HepG2 (cell line): ENCODE measurements around the gene CIB2. TPM values are rescaled to one million over a fixed set of nuclear protein-coding genes. Genes with fewer than 3 reads are reported as not detected.

Experiments used
- ATAC-seq: fragments of 200-7000 bp; cut with Tn5 transposase; 3 replicates; pipeline ENCODE4 v1.9.1; 2020; ENCODE audit warnings: mild to moderate bottlenecking, moderate library complexity
- BruUV-seq: library from RNA; stranded (reverse); fragments of 400-500 nt; replicated peaks from 2 replicates; lab custom pipeline; 2021; lab: Mats Ljungman, UMichigan
- CTCF ChIA-PET: fragments of 300-600 bp; formaldehyde crosslinking; extraction: SDS; loops from one replicate; lab custom pipeline; 2021; ENCODE audit warnings: low total read pairs, inconsistent platforms, low intra/inter-chr PET ratio; lab: Yijun Ruan, JAX
- POLR2A ChIA-PET: fragments of 350-600 bp; sonication (Branson Sonifier 250); formaldehyde crosslinking; loops from one replicate; lab custom pipeline; 2020; ENCODE audit warnings: antibody characterized with exemption, inconsistent platforms; lab: Yijun Ruan, JAX
- DNase-seq: peaks from one replicate; pipeline ENCODE4 v3.0.0-alpha.2; 2015; ENCODE audit warnings: low spot score
- FAIRE-seq: peaks from 3 replicates; lab custom pipeline; 2011; peaks lifted over from hg19 to GRCh38; lab: Jason Lieb, UNC
- H2AFZ ChIP-seq: one replicate; pipeline ENCODE4 v1.6.1; 2011; ENCODE audit warnings: low read length, inconsistent platforms
- H3K27ac ChIP-seq: fragments of 300-600 bp; 3 replicates; pipeline ENCODE4 v1.8.0; 2011; ENCODE audit warnings: mixed run types, mild to moderate bottlenecking, mixed read lengths, low read length, inconsistent platforms; ENCODE audit not compliant: insufficient read depth; ENCODE audit errors: extremely low read length
- H3K27me3 ChIP-seq, 2 experiments: fragments of 200-600 bp in 1 of 2; 2 replicates in 1 of 2; 3 replicates in 1 of 2; pipeline versions ENCODE4 v1.6.0 to v1.8.0; 2011; ENCODE audit warnings: low read length in 2 of 2, mild to moderate bottlenecking in 2 of 2, moderate library complexity in 2 of 2, inconsistent platforms in 1 of 2; ENCODE audit not compliant: insufficient read depth in 2 of 2, control insufficient read depth in 1 of 2
- H3K36me3 ChIP-seq, 2 experiments: fragments of 200-600 bp in 1 of 2; replicated peaks in 1 of 2; 2 replicates in 1 of 2; 3 replicates in 1 of 2; pipeline versions ENCODE4 v1.5.1 to v1.8.0; 2011; ENCODE audit warnings: low read length in 2 of 2, inconsistent platforms in 1 of 2; ENCODE audit not compliant: insufficient read depth in 2 of 2, control insufficient read depth in 1 of 2
- H3K4me1 ChIP-seq: 2 replicates; pipeline ENCODE4 v1.5.1; 2012; ENCODE audit warnings: low read length, inconsistent platforms; ENCODE audit not compliant: insufficient read depth
- H3K4me2 ChIP-seq: 2 replicates; pipeline ENCODE4 v1.6.0; 2011; ENCODE audit warnings: low read depth, low read length, inconsistent platforms
- H3K4me3 ChIP-seq, 3 experiments: fragments of 200-600 bp in 1 of 3; sonication (generic), shearing (Covaris generic) in 1 of 3; replicated peaks in 1 of 3; 2 replicates each; pipeline ENCODE4 v1.5.1; 2011 to 2016; ENCODE audit warnings: low read length in 3 of 3, inconsistent platforms in 2 of 3, low read depth in 2 of 3, mild to moderate bottlenecking in 2 of 3, control low read depth in 1 of 3, mixed read lengths in 1 of 3; ENCODE audit not compliant: insufficient read depth in 1 of 3
- H3K79me2 ChIP-seq: one replicate; pipeline ENCODE4 v1.6.1; 2011; ENCODE audit warnings: low read length, inconsistent platforms; ENCODE audit not compliant: insufficient read depth
- H3K9ac ChIP-seq: 2 replicates; pipeline ENCODE4 v1.6.0; 2011; ENCODE audit warnings: mild to moderate bottlenecking, low read depth, low read length, inconsistent platforms; ENCODE audit not compliant: insufficient read depth
- H3K9me3 ChIP-seq: 2 replicates; pipeline ENCODE4 v1.5.1; 2012; ENCODE audit warnings: mild to moderate bottlenecking, low read length
- H4K20me1 ChIP-seq: 2 replicates; pipeline ENCODE4 v1.6.0; 2011; ENCODE audit warnings: inconsistent platforms, mild to moderate bottlenecking, low read length, moderate library complexity; ENCODE audit not compliant: insufficient read depth
- HNF4A ChIP-seq: sonication (generic); formaldehyde crosslinking; IDR thresholded peaks from 2 replicates; pipeline ENCODE4 v1.4.0; 2020; ENCODE audit warnings: missing genetic modification reagents
- HNRNPH1 ChIP-seq: fragments of 200-400 bp; formaldehyde crosslinking; optimal IDR thresholded peaks from 2 replicates; pipeline ENCODE3; 2017; ENCODE audit warnings: mild to moderate bottlenecking, low read depth, low read length
- KDM5B ChIP-seq: sonication (generic); formaldehyde crosslinking; IDR thresholded peaks from 2 replicates; pipeline ENCODE4 v1.4.0; 2020; ENCODE audit warnings: missing genetic modification reagents, mild to moderate bottlenecking, borderline replicate concordance
- MAFF ChIP-seq: IDR thresholded peaks from 2 replicates; pipeline ENCODE4 v1.6.1; 2011; ENCODE audit warnings: low read depth, low read length, improper control_type of control experiment
- SP5 ChIP-seq: IDR thresholded peaks from 2 replicates; pipeline ENCODE4 v1.6.1; 2016; ENCODE audit warnings: low read depth, borderline replicate concordance
- TBL1XR1 ChIP-seq: fragments of 150-350 bp; IDR thresholded peaks from 2 replicates; pipeline ENCODE4 v1.6.1; 2014; ENCODE audit warnings: borderline replicate concordance, low read length; ENCODE audit not compliant: partially characterized antibody
- TEAD2 ChIP-seq: sonication (generic); formaldehyde crosslinking; IDR thresholded peaks from 2 replicates; pipeline ENCODE4 v1.9.0; 2021; ENCODE audit warnings: missing genetic modification reagents
- ZFP36L2 ChIP-seq: sonication (generic); formaldehyde crosslinking; IDR thresholded peaks from 2 replicates; pipeline ENCODE4 v1.4.0; 2020; ENCODE audit warnings: missing genetic modification reagents
- ZNF546 ChIP-seq: sonication (generic); formaldehyde crosslinking; conservative IDR thresholded peaks from 2 replicates; pipeline ENCODE4 v1.8.1; 2023; ENCODE audit warnings: mild to moderate bottlenecking, missing genetic modification reagents
- ZNF552 ChIP-seq: sonication (generic); formaldehyde crosslinking; IDR thresholded peaks from 2 replicates; pipeline ENCODE4 v1.9.0; 2022; ENCODE audit warnings: missing genetic modification reagents, mild to moderate bottlenecking, borderline replicate concordance
- ZNF761 ChIP-seq: sonication (generic); formaldehyde crosslinking; conservative IDR thresholded peaks from 2 replicates; pipeline ENCODE4 v1.4.0; 2020; ENCODE audit warnings: mild to moderate bottlenecking, missing genetic modification reagents
- WGBS: methylation state at CpG from one replicate; pipeline ENCODE4 v1.1.6; 2017; ENCODE audit warnings: low lambda C conversion rate; 5-methylcytosine and 5-hydroxymethylcytosine counted together
- in situ Hi-C: cut with HindIII; loops from 2 replicates; pipeline ENCODE4 v1.10.0; 2017; ENCODE audit warnings: low pct_unique_long_range_greater_than_20kb; ENCODE audit not compliant: extremely low pct_ligation_motif_present
- intact Hi-C: fragments of 100-400 bp; cut with micrococcal nuclease; formaldehyde crosslinking; loops from one replicate; pipeline ENCODE4 v1.10.0; 2022; ENCODE audit not compliant: unreplicated experiment
- polyA plus RNA-seq, 8 experiments: library from polyadenylated mRNA; depleted of rRNA in 3 of 8; stranded (reverse) in 7 of 8; unstranded in 1 of 8; fragments of >200 nt; fragmentation: Illumina TruSeq in 4 of 8; extraction: Trizol in 4 of 8; gene quantifications; 2 replicates each; pipeline versions ENCODE4 v1.2.1 to v1.2.3, GENCODE V29; 2011 to 2016; ENCODE audit warnings: low read depth in 4 of 8, missing spikeins in 1 of 8, mixed read lengths in 1 of 8; ENCODE audit not compliant: insufficient read depth in 1 of 8
- total RNA-seq, 5 experiments: library from RNA; depleted of rRNA; stranded (reverse); fragments of >200 nt; fragmentation: Illumina TruSeq; extraction: Trizol; gene quantifications; 2 replicates each; pipeline ENCODE4 v1.2.3, GENCODE V29; 2016; ENCODE audit warnings: low read depth in 1 of 5
- TF ChIP-seq, protein P1 (sequence below): sonication (generic); formaldehyde crosslinking; conservative IDR thresholded peaks from 2 replicates; pipeline ENCODE4 v1.8.0; 2022; ENCODE audit warnings: missing genetic modification reagents
- TF ChIP-seq, protein P2 (sequence below): IDR thresholded peaks from 2 replicates; pipeline ENCODE4 v1.6.1; 2012; ENCODE audit warnings: low read depth, low read length, improper control_type of control experiment

CIB2 gene
- total and polyA plus RNA-seq, 2 of the 13 experiments (the other 11 are each of a cell fraction or from before 2014, with no cell fraction given) = 1.4 to 1.5 TPM

DNA sequence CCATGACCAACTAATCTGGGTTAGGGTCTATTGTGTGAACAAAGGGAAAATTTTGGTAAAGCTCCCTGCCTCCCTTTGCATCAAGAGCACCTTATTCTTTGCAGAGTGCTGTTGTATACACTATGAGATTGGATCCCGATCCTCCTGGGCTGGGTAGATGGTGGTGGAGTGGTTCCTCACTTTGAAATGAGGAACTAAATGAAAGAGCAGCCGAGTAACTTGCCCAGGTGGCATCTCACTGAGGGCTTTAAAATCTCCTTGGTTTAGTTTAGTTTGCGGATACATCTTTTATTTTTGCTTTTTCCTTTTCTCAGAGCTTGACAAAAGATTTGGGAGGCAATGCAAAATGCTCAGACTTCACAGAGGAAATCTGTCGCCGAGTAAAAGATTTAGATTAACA, 37.4 kb upstream of the CIB2 start:
- in situ Hi-C loops = no loop called here
- FAIRE-seq = no peak

More for the DNA sequence above, 37.4 kb upstream of the CIB2 start:
- ATAC-seq (no peak), DNase-seq (no peak)
- BruUV-seq = no TSS peak
- Histone ChIP-seq H4K20me1 (no peaks in the 10 kb centered on the region), H3K4me3 (no peak overlapping the region), H3K9ac (no peak overlapping the region), H3K4me1 (no peaks in the 10 kb centered on the region), H3K9me3 (no peaks in the 10 kb centered on the region), H2AFZ (no peak overlapping the region), H3K79me2 (no peaks in the 10 kb centered on the region), H3K27ac (no peak overlapping the region), H3K27me3 (no peaks in the 10 kb centered on the region), H3K4me2 (no peak overlapping the region), H3K36me3 (peaks cover 6 to 51% of the 10 kb centered on the region in 2 experiments; a peak in 4 of 5 replicates)
- ChIA-PET CTCF (no interaction called here), POLR2A (no interaction called here)
- intact Hi-C loops = no loop called here
- WGBS = 94% methylated on average over 5 of the region's 5 CpGs
- TF ChIP-seq TBL1XR1 (no peak), ZNF552 (CRISPR knock-in tag) (no peak), SP5 (CRISPR knock-in tag) (no peak), HNRNPH1 (no peak), ZNF761 (CRISPR knock-in tag) (no peak), ZFP36L2 (CRISPR knock-in tag) (no peak), HNF4A (no peak), TEAD2 (CRISPR knock-in tag) (no peak), MAFF (no peak), KDM5B (no peak), ZNF546 (no peak)
- TF ChIP-seq, protein P1, sequence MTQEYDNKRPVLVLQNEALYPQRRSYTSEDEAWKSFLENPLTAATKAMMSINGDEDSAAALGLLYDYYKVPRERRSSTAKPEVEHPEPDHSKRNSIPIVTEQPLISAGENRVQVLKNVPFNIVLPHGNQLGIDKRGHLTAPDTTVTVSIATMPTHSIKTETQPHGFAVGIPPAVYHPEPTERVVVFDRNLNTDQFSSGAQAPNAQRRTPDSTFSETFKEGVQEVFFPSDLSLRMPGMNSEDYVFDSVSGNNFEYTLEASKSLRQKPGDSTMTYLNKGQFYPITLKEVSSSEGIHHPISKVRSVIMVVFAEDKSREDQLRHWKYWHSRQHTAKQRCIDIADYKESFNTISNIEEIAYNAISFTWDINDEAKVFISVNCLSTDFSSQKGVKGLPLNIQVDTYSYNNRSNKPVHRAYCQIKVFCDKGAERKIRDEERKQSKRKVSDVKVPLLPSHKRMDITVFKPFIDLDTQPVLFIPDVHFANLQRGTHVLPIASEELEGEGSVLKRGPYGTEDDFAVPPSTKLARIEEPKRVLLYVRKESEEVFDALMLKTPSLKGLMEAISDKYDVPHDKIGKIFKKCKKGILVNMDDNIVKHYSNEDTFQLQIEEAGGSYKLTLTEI (CRISPR knock-in tag) = no peak
- TF ChIP-seq, protein P2, sequence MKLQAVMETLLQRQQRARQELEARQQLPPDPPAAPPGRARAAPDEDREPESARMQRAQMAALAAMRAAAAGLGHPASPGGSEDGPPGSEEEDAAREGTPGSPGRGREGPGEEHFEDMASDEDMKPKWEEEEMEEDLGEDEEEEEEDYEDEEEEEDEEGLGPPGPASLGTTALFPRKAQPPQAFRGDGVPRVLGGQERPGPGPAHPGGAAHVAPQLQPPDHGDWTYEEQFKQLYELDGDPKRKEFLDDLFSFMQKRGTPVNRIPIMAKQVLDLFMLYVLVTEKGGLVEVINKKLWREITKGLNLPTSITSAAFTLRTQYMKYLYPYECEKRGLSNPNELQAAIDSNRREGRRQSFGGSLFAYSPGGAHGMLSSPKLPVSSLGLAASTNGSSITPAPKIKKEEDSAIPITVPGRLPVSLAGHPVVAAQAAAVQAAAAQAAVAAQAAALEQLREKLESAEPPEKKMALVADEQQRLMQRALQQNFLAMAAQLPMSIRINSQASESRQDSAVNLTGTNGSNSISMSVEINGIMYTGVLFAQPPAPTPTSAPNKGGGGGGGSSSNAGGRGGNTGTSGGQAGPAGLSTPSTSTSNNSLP = no peak
